ENCODE measurements around the gene OR10V1.

DNA sequence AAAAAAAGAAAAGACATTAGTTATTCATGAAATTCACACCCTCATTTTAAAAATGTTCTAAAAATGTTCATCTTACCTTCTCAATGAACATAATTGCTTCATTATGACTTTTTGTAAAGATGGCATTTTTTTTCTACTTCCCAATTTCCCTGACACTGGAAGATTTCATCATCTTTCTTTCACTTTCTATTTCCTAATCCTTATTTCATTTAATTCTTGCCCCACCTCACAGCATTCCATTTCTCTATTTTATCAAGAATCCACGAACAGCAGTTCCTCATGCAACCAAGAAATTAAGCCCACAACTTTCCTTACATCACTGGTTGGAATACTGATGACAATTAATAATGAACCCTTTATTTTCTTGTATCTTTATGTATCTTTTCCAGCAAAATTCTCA lies 46.7 kb downstream of the OR10V1 start:
- TF ChIP-seq, protein P1, sequence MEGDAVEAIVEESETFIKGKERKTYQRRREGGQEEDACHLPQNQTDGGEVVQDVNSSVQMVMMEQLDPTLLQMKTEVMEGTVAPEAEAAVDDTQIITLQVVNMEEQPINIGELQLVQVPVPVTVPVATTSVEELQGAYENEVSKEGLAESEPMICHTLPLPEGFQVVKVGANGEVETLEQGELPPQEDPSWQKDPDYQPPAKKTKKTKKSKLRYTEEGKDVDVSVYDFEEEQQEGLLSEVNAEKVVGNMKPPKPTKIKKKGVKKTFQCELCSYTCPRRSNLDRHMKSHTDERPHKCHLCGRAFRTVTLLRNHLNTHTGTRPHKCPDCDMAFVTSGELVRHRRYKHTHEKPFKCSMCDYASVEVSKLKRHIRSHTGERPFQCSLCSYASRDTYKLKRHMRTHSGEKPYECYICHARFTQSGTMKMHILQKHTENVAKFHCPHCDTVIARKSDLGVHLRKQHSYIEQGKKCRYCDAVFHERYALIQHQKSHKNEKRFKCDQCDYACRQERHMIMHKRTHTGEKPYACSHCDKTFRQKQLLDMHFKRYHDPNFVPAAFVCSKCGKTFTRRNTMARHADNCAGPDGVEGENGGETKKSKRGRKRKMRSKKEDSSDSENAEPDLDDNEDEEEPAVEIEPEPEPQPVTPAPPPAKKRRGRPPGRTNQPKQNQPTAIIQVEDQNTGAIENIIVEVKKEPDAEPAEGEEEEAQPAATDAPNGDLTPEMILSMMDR (conservative IDR thresholded peaks at IDR 0.05; ENCODE audit: low read length), result no peak
- no peak for TF ChIP-seq EZH2phosphoT487 (IDR thresholded peaks at IDR 0.05; ENCODE audit: borderline replicate concordance)
